Measurements from ENCODE around the gene CYP2W1. TPM values are rescaled to one million over a fixed set of nuclear protein-coding genes. Genes with fewer than 3 reads are reported as not detected.
A peak's percentile ranks its signal among the peaks of the same experiment; 100 is the strongest.

The CYP2W1 gene
- total and polyA plus RNA-seq, 10 of the 15 experiments (the other 5 are each of a cell fraction or from before 2014, with no cell fraction given): not detected

DNA sequence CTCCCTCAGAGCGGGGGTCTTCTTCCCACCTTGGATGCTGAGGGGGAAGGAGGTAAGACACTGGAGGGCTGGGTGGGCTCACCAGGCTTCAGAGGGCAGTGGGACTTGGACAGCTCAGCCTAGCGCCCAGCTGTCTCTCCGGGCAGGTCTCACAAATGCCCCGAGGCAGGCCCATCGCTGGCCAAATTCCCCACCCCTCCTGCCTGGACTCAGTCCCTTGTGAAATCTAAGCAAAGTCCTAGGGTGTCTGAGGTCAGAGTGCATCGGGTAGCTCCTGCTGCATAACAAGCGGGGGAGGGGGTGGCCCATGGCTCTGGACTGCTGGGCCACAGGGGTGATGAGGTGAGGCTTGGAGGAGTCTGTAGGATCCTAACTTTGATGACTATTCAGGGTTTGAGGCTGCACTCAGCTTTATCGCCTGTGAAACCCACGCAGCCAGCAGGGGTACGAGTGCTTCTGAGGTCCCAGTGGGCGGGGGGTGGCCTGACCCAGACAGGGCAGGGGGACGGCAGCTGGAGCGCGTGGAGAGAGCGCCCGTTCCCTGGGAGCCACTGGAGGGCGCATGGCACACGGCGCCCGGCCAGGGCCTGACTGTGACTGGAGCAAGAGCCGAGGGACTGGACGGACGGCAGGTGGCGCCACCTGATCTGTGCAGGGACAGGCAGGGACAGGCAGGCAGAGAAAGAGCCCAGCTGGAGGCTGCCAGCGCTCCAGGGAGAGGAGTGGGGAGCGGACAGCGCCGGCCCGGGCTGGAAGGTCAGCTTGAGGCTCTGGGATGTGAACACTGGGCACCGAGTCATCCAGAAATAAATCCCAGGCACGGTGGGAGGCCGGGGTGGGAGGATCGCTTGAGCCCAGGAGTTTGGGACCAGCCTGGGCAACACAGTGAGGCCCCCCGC lies 10.0 kb downstream of the CYP2W1 start (continued):
- no peak for TF ChIP-seq SP1 (IDR thresholded peaks at IDR 0.05; ENCODE audit: low read depth, low read length)
- TF ChIP-seq, protein P1, sequence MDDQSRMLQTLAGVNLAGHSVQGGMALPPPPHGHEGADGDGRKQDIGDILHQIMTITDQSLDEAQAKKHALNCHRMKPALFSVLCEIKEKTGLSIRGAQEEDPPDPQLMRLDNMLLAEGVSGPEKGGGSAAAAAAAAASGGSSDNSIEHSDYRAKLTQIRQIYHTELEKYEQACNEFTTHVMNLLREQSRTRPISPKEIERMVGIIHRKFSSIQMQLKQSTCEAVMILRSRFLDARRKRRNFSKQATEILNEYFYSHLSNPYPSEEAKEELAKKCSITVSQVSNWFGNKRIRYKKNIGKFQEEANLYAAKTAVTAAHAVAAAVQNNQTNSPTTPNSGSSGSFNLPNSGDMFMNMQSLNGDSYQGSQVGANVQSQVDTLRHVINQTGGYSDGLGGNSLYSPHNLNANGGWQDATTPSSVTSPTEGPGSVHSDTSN (IDR thresholded peaks at IDR 0.05; ENCODE audit: insufficient replicate concordance, low read depth, low read length): peak; percentile 32
- no peak for TF ChIP-seq HDAC2 (IDR thresholded peaks at IDR 0.05)
- peak; percentile 79; the same call in 1 of the 2 replicates for TF ChIP-seq BACH1 (IDR thresholded peaks at IDR 0.05; ENCODE audit: borderline replicate concordance)
- no peak for TF ChIP-seq RBBP5 (conservative IDR thresholded peaks at IDR 0.05)
- TF ChIP-seq POU2F2 (IDR thresholded peaks at IDR 0.05; ENCODE audit: borderline replicate concordance, low read depth, low read length): peak; percentile 85; the same call in 2 of the 3 replicates
- no peak for TF ChIP-seq SPI1 (IDR thresholded peaks at IDR 0.05; ENCODE audit: borderline replicate concordance, insufficient read depth, low read depth, low read length)
- TF ChIP-seq SREBF2 (IDR thresholded peaks at IDR 0.05; ENCODE audit: low read length): no peak
- TF ChIP-seq MEF2B (IDR thresholded peaks at IDR 0.05; ENCODE audit: partially characterized antibody, poor library complexity, severe bottlenecking): no peak
- no peak for TF ChIP-seq TCF7 (IDR thresholded peaks at IDR 0.05; ENCODE audit: borderline replicate concordance)
- no peak for TF ChIP-seq ESRRA (IDR thresholded peaks at IDR 0.05; ENCODE audit: low read length)
- TF ChIP-seq PAX8 (IDR thresholded peaks at IDR 0.05): no peak
